NB4 (cell line): ENCODE data around the gene LRIG3.

Experiments
- CTCF ChIP-seq: IDR thresholded peaks from one replicate; pipeline ENCODE4 v1.5.1; 2012; ENCODE audit warnings: low read depth, low read length
- MYC ChIP-seq: IDR thresholded peaks from 2 replicates; pipeline ENCODE4 v1.6.1; 2011; ENCODE audit warnings: low read depth, low read length
- POLR2A ChIP-seq: IDR thresholded peaks from 2 replicates; pipeline ENCODE4 v1.6.1; 2011; ENCODE audit warnings: mild to moderate bottlenecking; ENCODE audit not compliant: insufficient read length; ENCODE audit errors: extremely low read depth

- TF ChIP-seq MYC = no peak
- TF ChIP-seq CTCF = no peak
- TF ChIP-seq POLR2A = no peak
Observed at GRCh38 chr12:58915037-58915436, 5.3 kb downstream of the LRIG3 start.
